ENCODE measurements around the gene NDEL1.

NDEL1 gene

DNA sequence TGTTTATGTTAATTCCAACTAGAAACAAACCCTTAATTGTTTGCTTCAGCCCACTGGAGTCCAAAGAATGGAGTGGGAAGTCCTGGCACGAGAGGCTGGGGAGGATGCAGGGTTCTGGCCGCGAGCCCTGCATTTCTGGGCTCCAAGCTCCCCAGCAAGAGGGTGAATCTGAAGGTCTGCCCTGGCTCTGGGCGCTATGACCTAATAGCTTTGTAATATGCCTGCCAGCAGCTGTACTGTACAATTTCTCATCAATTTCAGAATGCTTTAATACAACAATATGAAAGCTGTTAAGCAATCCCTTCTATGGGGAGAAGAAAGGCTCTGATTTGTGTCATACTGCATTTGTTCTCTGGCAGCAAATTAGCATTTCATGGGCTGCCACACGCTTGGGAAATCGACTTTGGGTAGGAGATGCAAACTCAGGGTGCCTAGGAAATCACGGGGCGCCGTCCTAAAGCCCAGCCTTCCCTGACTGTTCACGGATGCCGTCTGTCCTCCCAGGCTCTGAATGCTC lies 43.8 kb downstream of the NDEL1 start:
- no peak for DNase-seq (ENCODE audit: low read depth)

DNA sequence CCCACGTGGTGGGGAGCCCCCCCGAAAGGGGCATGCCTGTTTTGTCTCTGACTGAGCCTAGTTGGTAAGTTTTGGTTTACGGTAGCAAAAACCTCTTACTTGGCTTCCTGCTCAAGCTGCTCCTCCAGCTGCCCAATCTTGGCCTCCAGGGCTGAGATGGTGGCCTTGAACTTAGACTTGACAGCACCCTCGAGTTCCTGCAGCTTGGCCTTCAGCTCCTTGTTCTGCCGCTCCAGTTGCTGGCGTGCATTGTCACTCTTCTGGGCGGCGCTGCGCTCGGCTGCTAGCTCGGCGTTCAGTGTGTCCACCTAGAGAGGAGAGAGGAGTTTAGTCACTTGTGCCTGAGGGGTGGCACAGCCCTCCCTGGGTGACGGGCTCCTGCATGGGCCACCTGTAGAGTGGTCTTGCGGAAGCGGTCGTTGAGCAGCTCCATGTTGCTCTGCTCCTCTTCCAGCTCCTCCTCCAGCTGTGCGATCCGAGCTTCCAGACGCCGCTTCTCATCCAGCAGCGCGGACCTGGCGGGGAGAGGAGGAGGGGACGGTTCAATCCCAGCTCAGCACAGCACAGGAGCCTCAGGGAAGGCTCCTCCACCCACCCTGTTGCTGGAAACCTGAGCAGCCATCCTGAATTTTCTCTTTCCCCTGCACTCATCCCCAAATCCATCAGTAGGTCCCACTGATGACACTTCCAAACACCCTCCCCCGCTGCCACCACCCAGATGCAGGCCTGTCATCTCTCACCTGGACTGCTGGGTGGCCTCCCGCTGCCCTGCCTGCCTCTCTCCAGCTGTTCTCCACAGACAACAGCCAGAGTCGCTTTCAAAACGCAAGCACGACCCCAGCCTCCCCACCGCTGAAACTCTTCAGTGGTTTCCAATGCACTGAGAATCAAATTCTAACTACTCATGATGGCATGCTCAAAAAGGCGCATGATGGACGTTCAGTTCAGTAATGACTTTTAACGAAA lies 44.6 kb downstream of the NDEL1 start:
- no peak for DNase-seq (ENCODE audit: low read depth)

DNA sequence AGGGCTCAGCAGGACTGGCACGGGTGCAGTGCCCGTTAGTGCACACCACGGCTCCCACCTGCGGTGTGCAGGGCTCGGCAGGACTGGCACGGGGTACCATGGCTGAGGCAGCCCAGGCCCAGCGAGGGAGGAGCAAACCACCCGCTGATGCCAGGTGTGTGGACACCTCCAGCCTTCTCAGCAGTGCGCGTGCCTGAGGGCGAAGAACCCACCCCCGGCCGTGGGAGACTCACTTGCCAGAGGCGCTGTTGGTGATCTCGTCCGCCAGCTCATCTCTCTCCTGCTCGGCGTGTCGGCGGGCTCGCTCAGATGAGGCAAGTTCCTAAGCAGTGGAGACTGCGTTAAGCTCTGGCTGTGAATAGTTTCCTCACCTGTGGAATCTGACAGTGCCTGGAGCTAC lies 45.4 kb downstream of the NDEL1 start:
- no peak for DNase-seq (ENCODE audit: low read depth)

GRCh38 chr17:8481703-8482102 lies 46.0 kb downstream of the NDEL1 start:
- DNase-seq (ENCODE audit: low read depth), result no peak

- no peak for DNase-seq (ENCODE audit: low read depth)
Observed at GRCh38 chr17:8482546-8482945, 46.9 kb downstream of the NDEL1 start.

DNA sequence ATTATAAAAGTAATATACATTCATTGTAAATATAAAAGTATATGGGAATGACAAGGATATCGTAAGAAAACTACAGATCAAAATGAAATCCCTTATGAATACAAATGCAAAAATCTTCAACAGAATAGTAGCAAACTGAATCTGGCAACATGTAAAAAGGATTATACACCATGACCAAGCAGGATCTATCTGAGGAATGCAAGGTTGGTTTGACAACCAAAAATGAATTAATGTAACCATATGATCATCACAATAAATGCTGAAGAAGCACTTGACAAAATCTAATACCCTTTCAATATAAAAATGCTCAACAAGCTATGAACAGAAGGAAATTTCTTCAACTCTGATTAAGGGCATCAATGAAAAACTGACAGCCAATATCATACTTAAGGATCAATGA lies 48.8 kb downstream of the NDEL1 start:
- no peak for DNase-seq (ENCODE audit: low read depth)

DNA sequence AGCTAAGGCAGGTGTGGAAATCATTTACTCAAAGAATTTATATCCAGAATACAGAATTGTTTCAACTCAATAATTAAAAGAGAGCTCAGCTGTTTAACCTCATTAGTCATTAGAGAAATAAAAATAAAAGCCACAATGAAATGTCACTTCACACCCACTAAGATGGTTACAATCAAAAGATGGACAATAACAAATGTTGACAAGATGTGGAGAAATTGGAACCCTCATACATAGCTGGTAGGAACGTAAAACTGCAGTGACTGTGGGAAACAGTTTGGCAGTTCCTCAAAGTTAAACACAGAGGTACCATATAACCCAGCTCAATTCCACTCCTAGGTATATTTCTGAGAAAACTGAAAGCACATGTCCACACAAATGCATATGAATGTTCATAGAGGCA lies 49.8 kb downstream of the NDEL1 start:
- DNase-seq (ENCODE audit: low read depth), result no peak

GRCh38 chr17:8487130-8487645 lies 51.5 kb downstream of the NDEL1 start:
- DNase-seq (ENCODE audit: low read depth), result no peak

- no peak for DNase-seq (ENCODE audit: low read depth)
Observed at GRCh38 chr17:8487743-8488142, 52.1 kb downstream of the NDEL1 start.

DNA sequence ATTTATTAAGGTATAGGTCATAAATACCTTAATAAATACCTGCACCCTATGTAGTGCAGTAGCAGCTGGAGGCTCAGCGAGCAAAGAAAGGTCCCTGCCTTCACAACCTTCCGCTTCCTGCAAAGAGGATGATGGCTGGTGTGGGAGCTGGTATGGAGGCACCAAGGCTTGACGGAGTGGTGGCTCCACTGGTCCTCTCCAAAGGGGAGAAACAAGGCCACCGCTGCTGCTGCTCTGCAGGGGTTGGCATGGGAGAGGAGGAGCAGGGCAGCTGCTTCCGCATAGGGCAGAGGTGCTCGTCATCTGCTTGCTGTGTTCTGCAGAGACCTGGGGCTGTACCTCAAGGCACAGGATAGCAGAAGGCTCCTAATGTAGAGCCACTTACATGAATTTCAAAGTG lies 52.8 kb downstream of the NDEL1 start:
- no peak for DNase-seq (ENCODE audit: low read depth)

DNA sequence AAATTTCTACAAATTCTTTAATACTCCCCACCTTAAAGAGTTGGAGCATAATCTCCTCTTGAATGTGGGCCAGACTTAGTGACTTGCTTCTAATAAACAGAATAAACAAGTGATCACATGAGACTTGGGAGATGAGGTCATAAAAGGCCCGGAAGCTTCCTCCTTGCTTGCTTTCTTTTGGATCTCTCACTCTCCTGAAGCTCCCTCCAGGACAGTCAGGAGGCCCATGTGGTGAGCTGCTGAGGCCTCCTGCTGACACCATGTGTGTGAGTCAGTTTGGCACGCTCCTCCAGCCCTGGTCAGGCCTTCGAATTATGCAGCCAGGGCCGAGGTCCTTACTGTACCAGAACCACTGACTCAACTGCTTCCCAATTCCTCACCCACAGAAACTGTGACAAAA lies 53.2 kb downstream of the NDEL1 start:
- DNase-seq (ENCODE audit: low read depth), result no peak

DNA sequence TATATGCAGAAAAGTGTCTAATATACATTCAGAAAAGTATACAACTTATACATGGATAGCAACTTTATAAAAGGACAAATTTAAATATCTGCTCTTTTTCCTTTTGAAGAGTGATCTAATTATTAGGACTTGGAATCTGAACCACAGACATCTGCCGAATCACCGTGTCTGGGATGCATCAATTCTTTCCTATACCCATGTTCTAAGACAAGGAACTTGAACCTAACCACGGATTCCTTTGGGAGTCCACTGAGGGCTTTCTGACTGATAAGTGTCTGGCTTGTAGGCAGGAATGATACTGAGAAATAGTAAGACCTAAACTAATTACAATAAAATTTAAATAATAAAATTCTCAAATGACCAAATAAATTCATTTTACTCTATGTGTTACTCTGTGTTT lies 54.2 kb downstream of the NDEL1 start:
- DNase-seq (ENCODE audit: low read depth), result no peak

GRCh38 chr17:8490256-8491023 lies 54.8 kb downstream of the NDEL1 start:
- DNase-seq (ENCODE audit: low read depth), result no peak

GRCh38 chr17:8492121-8492520 lies 56.4 kb downstream of the NDEL1 start:
- no peak for DNase-seq (ENCODE audit: low read depth)

- DNase-seq (ENCODE audit: low read depth), result no peak
Observed at GRCh38 chr17:8494021-8494420, 58.3 kb downstream of the NDEL1 start.

GRCh38 chr17:8494506-8495111 lies 58.9 kb downstream of the NDEL1 start:
- DNase-seq (ENCODE audit: low read depth), result no peak

- DNase-seq (ENCODE audit: low read depth), result no peak
Observed at GRCh38 chr17:8496081-8496480, 60.4 kb downstream of the NDEL1 start.

GRCh38 chr17:8499171-8499570 lies 63.5 kb downstream of the NDEL1 start:
- DNase-seq (ENCODE audit: low read depth), result no peak

DNA sequence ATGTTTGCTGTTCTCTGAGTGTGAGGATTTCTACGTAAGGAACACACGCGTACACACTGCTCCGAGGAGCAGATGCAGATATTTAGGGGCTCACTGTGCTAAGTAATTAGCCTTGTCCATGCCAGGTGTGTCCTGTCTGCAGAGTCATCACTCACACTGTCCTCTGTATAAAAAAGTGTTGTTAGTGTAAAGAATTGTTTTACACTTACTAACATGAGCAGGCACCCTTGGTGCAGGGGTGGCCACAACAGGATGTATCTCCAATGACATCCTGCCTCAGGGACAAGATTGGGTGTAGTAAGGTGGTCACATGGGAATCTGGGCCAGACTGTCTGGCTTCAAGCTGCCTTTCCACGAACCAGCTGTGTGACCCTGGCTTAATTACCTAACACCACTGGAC lies 63.9 kb downstream of the NDEL1 start:
- no peak for DNase-seq (ENCODE audit: low read depth)

GRCh38 chr17:8500609-8501008 lies 64.9 kb downstream of the NDEL1 start:
- no peak for DNase-seq (ENCODE audit: low read depth)

DNA sequence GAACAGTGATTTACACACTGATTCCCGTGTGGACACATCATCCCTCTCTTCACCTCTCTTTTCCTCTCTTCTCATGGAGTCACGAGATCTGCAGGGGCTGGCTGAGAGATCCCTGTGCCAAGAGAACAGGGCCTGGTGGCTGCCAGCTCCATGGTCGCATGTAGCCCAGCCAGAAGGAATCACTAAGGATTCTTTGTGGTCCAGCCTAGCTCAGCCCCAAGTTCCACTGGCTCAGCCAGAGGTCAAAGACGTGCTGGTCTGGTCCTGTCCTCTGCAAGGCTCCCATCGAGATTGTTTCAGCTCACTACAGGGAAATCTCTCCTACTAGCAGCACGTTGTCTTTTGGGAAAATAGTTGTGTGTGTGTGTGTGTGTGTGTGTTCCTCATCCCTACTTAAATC lies 66.4 kb downstream of the NDEL1 start:
- no peak for DNase-seq (ENCODE audit: low read depth)

- no peak for DNase-seq (ENCODE audit: low read depth)
Observed at GRCh38 chr17:8503368-8503767, 67.7 kb downstream of the NDEL1 start.

All from activated T-helper 1 cell treated with Interleukin-2 at 50 U/mL for 16 hours (primary cell).